GM06990 (cell line): Measurements from ENCODE around the gene MMEL1.
"Not testable (repeated sequence)": the region's sequence is repeated elsewhere in the genome, so short reads cannot be mapped to it uniquely, and the experiment has no call there.

ENCODE experiments used
- DNase-seq: peaks from one replicate; pipeline ENCODE4 v3.0.0-alpha.2; 2011; ENCODE audit not compliant: insufficient read length; ENCODE audit errors: extremely low read depth
- H3K27me3 ChIP-seq: replicated peaks from 2 replicates; pipeline ENCODE4 v1.6.0; 2011; ENCODE audit warnings: low read length; ENCODE audit not compliant: control insufficient read depth, insufficient read depth
- H3K36me3 ChIP-seq: 2 replicates; pipeline ENCODE4 v1.5.1; 2011; ENCODE audit warnings: low read length; ENCODE audit not compliant: control insufficient read depth, insufficient read depth
- H3K4me3 ChIP-seq: replicated peaks from 2 replicates; pipeline ENCODE4 v1.5.1; 2011; ENCODE audit warnings: low read depth, mild to moderate bottlenecking, control low read depth, low read length
- CTCF ChIP-seq: IDR thresholded peaks from 2 replicates; pipeline ENCODE4 v1.5.1; 2011; ENCODE audit warnings: low read length, control low read depth, mild to moderate bottlenecking, inconsistent platforms; ENCODE audit not compliant: insufficient read depth, poor library complexity, severe bottlenecking

MMEL1 gene

GRCh38 chr1:2627746-2628145 lies 5.1 kb downstream of the MMEL1 start:
- Histone ChIP-seq H3K4me3 (no peak overlapping the region), H3K36me3 (no peaks in the 10 kb centered on the region), H3K27me3 (no peaks in the 10 kb centered on the region)
- DNase-seq = no peak
- TF ChIP-seq CTCF = no peak

- H3K27me3 ChIP-seq, H3K4me3 ChIP-seq, H3K36me3 ChIP-seq, DNase-seq: not testable (repeated sequence)
Measured at GRCh38 chr1:2625748-2626147, 7.1 kb downstream of the MMEL1 start.

- no peak for TF ChIP-seq CTCF
- Histone ChIP-seq H3K4me3 (no peak overlapping the region), H3K27me3 (no peaks in the 10 kb centered on the region), H3K36me3 (no peaks in the 10 kb centered on the region)
- no peak for DNase-seq
Measured at GRCh38 chr1:2625311-2625710, 7.5 kb downstream of the MMEL1 start.

- no peak overlapping the region for H3K4me3 ChIP-seq
- no peaks in the 10 kb centered on the region for H3K36me3 ChIP-seq
- no peak for DNase-seq
- TF ChIP-seq CTCF = no peak
- H3K27me3 ChIP-seq = no peaks in the 10 kb centered on the region
Measured at GRCh38 chr1:2624735-2625300, 8.0 kb downstream of the MMEL1 start.

GRCh38 chr1:2623571-2624337 lies 9.1 kb downstream of the MMEL1 start:
- DNase-seq = no peak
- Histone ChIP-seq H3K27me3 (no peaks in the 10 kb centered on the region), H3K36me3 (no peaks in the 10 kb centered on the region), H3K4me3 (no peak overlapping the region)
- no peak for TF ChIP-seq CTCF

GRCh38 chr1:2617971-2618470 lies 14.8 kb downstream of the MMEL1 start:
- Histone ChIP-seq H3K27me3 (no peaks in the 10 kb centered on the region; the same call in 1 of the 2 replicates), H3K4me3 (no peak overlapping the region), H3K36me3 (no peaks in the 10 kb centered on the region)
- no peak for TF ChIP-seq CTCF
- no peak for DNase-seq
